ENCODE data around the gene NUAK2. TPM values are rescaled to one million over a fixed set of nuclear protein-coding genes. Genes with fewer than 3 reads are reported as not detected.

NUAK2 gene
- total and polyA plus RNA-seq, 2 donors (not counting 3 experiments of a cell fraction or from before 2014, with no cell fraction given), result 1.8 to 2.5 TPM

DNA sequence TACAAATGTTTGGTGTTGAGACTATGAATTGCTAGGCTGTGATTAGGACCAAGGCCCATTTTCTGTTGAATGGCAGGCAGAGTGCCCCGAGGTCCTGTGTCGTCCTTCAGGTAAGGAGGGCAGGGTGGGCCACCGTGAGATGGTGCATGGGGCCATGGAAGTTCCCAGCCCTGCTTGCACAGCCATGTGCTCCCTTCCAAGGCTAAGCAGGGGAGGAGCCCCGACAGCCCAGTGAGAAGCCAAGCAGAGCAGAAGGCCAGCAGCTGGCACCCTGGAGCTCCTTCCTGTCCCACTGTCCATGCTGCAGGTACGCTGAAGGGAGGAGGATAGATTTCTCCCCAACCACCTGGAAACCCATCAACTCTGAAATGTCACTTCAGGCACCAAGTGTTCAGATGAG is 8.2 kb upstream of the NUAK2 start:
- intact Hi-C loops (cut with micrococcal nuclease), result no loop called here
- H4K20me1 ChIP-seq (replicated peaks; ENCODE audit: control insufficient read depth, extremely low read depth, insufficient read depth, low read length), result no peaks in the 10 kb centered on the region
- no peaks in the 10 kb centered on the region for H3K4me1 ChIP-seq (ENCODE audit: control insufficient read depth, extremely low read depth, insufficient read depth, low read length)
- no peak overlapping the region for H3K4me2 ChIP-seq (ENCODE audit: insufficient read depth, low read length)
- TF ChIP-seq FOS (IDR thresholded peaks at IDR 0.05; ENCODE audit: borderline replicate concordance, insufficient read depth, low read length), result no peak
- TF ChIP-seq EZH2 (IDR thresholded peaks at IDR 0.05; ENCODE audit: borderline replicate concordance, low read depth, low read length, severe bottlenecking), result no peak
- no peak for TF ChIP-seq POLR2AphosphoS5 (IDR thresholded peaks at IDR 0.05; ENCODE audit: insufficient read depth, low read depth, low read length)
- TF ChIP-seq GATA2 (IDR thresholded peaks at IDR 0.05; ENCODE audit: insufficient read depth, insufficient read length, low read depth, low read length), result no peak
- no peak for TF ChIP-seq MYC (IDR thresholded peaks at IDR 0.05; ENCODE audit: low read depth, low read length)
- no peak for TF ChIP-seq MAX (IDR thresholded peaks at IDR 0.05; ENCODE audit: insufficient read depth, insufficient read length)
- TF ChIP-seq, protein P1, sequence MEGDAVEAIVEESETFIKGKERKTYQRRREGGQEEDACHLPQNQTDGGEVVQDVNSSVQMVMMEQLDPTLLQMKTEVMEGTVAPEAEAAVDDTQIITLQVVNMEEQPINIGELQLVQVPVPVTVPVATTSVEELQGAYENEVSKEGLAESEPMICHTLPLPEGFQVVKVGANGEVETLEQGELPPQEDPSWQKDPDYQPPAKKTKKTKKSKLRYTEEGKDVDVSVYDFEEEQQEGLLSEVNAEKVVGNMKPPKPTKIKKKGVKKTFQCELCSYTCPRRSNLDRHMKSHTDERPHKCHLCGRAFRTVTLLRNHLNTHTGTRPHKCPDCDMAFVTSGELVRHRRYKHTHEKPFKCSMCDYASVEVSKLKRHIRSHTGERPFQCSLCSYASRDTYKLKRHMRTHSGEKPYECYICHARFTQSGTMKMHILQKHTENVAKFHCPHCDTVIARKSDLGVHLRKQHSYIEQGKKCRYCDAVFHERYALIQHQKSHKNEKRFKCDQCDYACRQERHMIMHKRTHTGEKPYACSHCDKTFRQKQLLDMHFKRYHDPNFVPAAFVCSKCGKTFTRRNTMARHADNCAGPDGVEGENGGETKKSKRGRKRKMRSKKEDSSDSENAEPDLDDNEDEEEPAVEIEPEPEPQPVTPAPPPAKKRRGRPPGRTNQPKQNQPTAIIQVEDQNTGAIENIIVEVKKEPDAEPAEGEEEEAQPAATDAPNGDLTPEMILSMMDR (IDR thresholded peaks at IDR 0.05; ENCODE audit: extremely low read depth in 1 of 2, insufficient read depth in 1 of 2, low read depth in 1 of 2, low read length in 2 of 2), result no peak
- TF ChIP-seq JUN (IDR thresholded peaks at IDR 0.05; ENCODE audit: borderline replicate concordance, insufficient read depth, insufficient read length, low read depth), result no peak
- no peak for TF ChIP-seq POLR2A (IDR thresholded peaks at IDR 0.05; ENCODE audit: low read depth, low read length)
- ChIA-PET POLR2A (no interaction called here), CTCF (interaction anchor here (0.7 to 21.6 kb wide), 4 partner anchors 25 to 155 kb away, joined by 3 to 1536 read pairs (median 7); no protein-coding TSS in a partner anchor)
- no peak overlapping the region for H3K27ac ChIP-seq (ENCODE audit: insufficient read depth, low read depth, low read length)
- dilution Hi-C loops (cut with MboI; ENCODE audit: extremely low pct_ligation_motif_present, low sequenced_read_pairs), result no loop called here
- H2AFZ ChIP-seq (ENCODE audit: low read depth, low read length), result no peak overlapping the region
- H3K9me1 ChIP-seq (replicated peaks; ENCODE audit: control insufficient read depth, extremely low read depth, insufficient read depth, low read length), result no peaks in the 10 kb centered on the region
- FAIRE-seq, result no peak
- no TSS peak for BruUV-seq (replicated peaks)
- no peaks in the 10 kb centered on the region for H3K9me3 ChIP-seq (replicated peaks; ENCODE audit: control insufficient read depth, insufficient read depth, low read length)
- H3K4me3 ChIP-seq (replicated peaks in 1 of 3; ENCODE audit: insufficient read depth in 1 of 3, low read depth in 1 of 3, low read length in 3 of 3), result no peak overlapping the region
- peaks cover 8 to 22% of the 10 kb centered on the region in 2 experiments for H3K27me3 ChIP-seq (ENCODE audit: control insufficient read depth in 2 of 2, insufficient read depth in 2 of 2, low read length in 2 of 2)
- no peak for DNase-seq (ENCODE audit: low read depth, low spot score)
- H3K36me3 ChIP-seq (ENCODE audit: control insufficient read depth in 2 of 2, extremely low read depth in 1 of 2, insufficient read depth in 2 of 2, low read length in 2 of 2), result no peaks in the 10 kb centered on the region
- H3K79me2 ChIP-seq (ENCODE audit: control insufficient read depth, insufficient read depth, low read length), result no peaks in the 10 kb centered on the region
- no peak overlapping the region for H3K9ac ChIP-seq (replicated peaks; ENCODE audit: extremely low read depth, insufficient read depth, low read length)
